Dendritic cell treated with granulocyte-macrophage colony-stimulating factor and Interleukin-4, amounts not matched to agents 40 ng/mL and 50 ng/mL, for 4 days (primary cell): ENCODE results near the gene CDHR5.

Experiments used
- H3K27ac Mint-ChIP-seq: one replicate; pipeline ENCODE4 v1.8.0; 2022; ENCODE audit warnings: mild to moderate bottlenecking, mixed read lengths
- H3K27me3 Mint-ChIP-seq: one replicate; pipeline ENCODE4 v1.8.0; 2022; ENCODE audit warnings: mild to moderate bottlenecking, mixed read lengths
- H3K36me3 Mint-ChIP-seq: one replicate; pipeline ENCODE4 v1.8.0; 2022; ENCODE audit warnings: low read depth, mixed read lengths
- H3K4me1 Mint-ChIP-seq: one replicate; pipeline ENCODE4 v1.8.0; 2022; ENCODE audit warnings: low read depth, mixed read lengths
- H3K4me3 Mint-ChIP-seq: one replicate; pipeline ENCODE4 v1.8.0; 2022; ENCODE audit warnings: mild to moderate bottlenecking, moderate library complexity, mixed read lengths
- H3K9me3 Mint-ChIP-seq: one replicate; pipeline ENCODE4 v1.8.0; 2022; ENCODE audit warnings: mixed read lengths
- intact Hi-C: fragments of 100-400 bp; cut with micrococcal nuclease; formaldehyde crosslinking; loops from one replicate; pipeline ENCODE4 v1.15.0; 2022

CDHR5 gene

GRCh38 chr11:573146-573759 is 51.5 kb downstream of the CDHR5 start:
- no peak overlapping the region for H3K4me3 Mint-ChIP-seq
- H3K9me3 Mint-ChIP-seq: no peaks in the 10 kb centered on the region
- no peak overlapping the region for H3K27ac Mint-ChIP-seq
- peaks cover 53% of the 10 kb centered on the region for H3K27me3 Mint-ChIP-seq
- peaks cover 31% of the 10 kb centered on the region for H3K4me1 Mint-ChIP-seq
- intact Hi-C loops: no loop called here
- H3K36me3 Mint-ChIP-seq: peaks cover 9% of the 10 kb centered on the region

GRCh38 chr11:571802-572185 is 53.0 kb downstream of the CDHR5 start:
- no peak overlapping the region for H3K27ac Mint-ChIP-seq
- intact Hi-C loops: no loop called here
- H3K4me1 Mint-ChIP-seq: peaks cover 19% of the 10 kb centered on the region
- no peak overlapping the region for H3K4me3 Mint-ChIP-seq
- no peaks in the 10 kb centered on the region for H3K9me3 Mint-ChIP-seq
- peaks cover 63% of the 10 kb centered on the region for H3K27me3 Mint-ChIP-seq
- H3K36me3 Mint-ChIP-seq: peaks cover 15% of the 10 kb centered on the region

- intact Hi-C loops: no loop called here
- Mint-ChIP-seq H3K27ac (peak overlapping the region; percentile 83), H3K4me3 (peak overlapping the region; percentile 82), H3K27me3 (peaks cover 53% of the 10 kb centered on the region), H3K36me3 (peaks cover 20% of the 10 kb centered on the region), H3K4me1 (peaks cover 12% of the 10 kb centered on the region), H3K9me3 (no peaks in the 10 kb centered on the region)
These were observed 55.4 kb downstream of the CDHR5 start for GRCh38 chr11:569158-569885.

GRCh38 chr11:568306-569157 is 56.2 kb downstream of the CDHR5 start:
- peaks cover 49% of the 10 kb centered on the region for H3K27me3 Mint-ChIP-seq
- H3K9me3 Mint-ChIP-seq: no peaks in the 10 kb centered on the region
- intact Hi-C loops: no loop called here
- peak overlapping the region; percentile 82 for H3K4me3 Mint-ChIP-seq
- H3K27ac Mint-ChIP-seq: peak overlapping the region; percentile 83
- peaks cover 13% of the 10 kb centered on the region for H3K4me1 Mint-ChIP-seq
- peaks cover 28% of the 10 kb centered on the region for H3K36me3 Mint-ChIP-seq

GRCh38 chr11:567629-568292 is 57.0 kb downstream of the CDHR5 start:
- no peak overlapping the region for H3K27ac Mint-ChIP-seq
- H3K9me3 Mint-ChIP-seq: no peaks in the 10 kb centered on the region
- peaks cover 17% of the 10 kb centered on the region for H3K4me1 Mint-ChIP-seq
- H3K36me3 Mint-ChIP-seq: peaks cover 35% of the 10 kb centered on the region
- intact Hi-C loops: no loop called here
- peak overlapping the region; percentile 74 for H3K4me3 Mint-ChIP-seq
- peaks cover 42% of the 10 kb centered on the region for H3K27me3 Mint-ChIP-seq

- H3K4me3 Mint-ChIP-seq: peak overlapping the region; percentile 74
- H3K9me3 Mint-ChIP-seq: no peaks in the 10 kb centered on the region
- peaks cover 36% of the 10 kb centered on the region for H3K27me3 Mint-ChIP-seq
- peaks cover 17% of the 10 kb centered on the region for H3K4me1 Mint-ChIP-seq
- intact Hi-C loops: no loop called here
- H3K36me3 Mint-ChIP-seq: peaks cover 40% of the 10 kb centered on the region
- H3K27ac Mint-ChIP-seq: no peak overlapping the region
These were observed 57.6 kb downstream of the CDHR5 start for GRCh38 chr11:567011-567628.
